SK-N-SH treated with all-trans-retinoic acid at 6 μM for 48 hours (cell line): ENCODE data around the gene CALY.

Experiments used
- PPARA ChIP-seq: fragments of 250-450 bp; sonication (Bioruptor Pico); IDR thresholded peaks from 2 replicates; pipeline ENCODE4 v1.5.0; 2020; ENCODE audit warnings: mild to moderate bottlenecking, borderline replicate concordance
- ZFP30 ChIP-seq: fragments of 450-650 bp; formaldehyde crosslinking; IDR thresholded peaks from 2 replicates; pipeline ENCODE4 v1.5.0; 2022; ENCODE audit warnings: mild to moderate bottlenecking, moderate library complexity
- TF ChIP-seq, protein P1 (sequence below): fragments of 250-450 bp; sonication (Bioruptor Pico); IDR thresholded peaks from 2 replicates; pipeline ENCODE4 v1.5.0; 2020; ENCODE audit warnings: mild to moderate bottlenecking, moderate library complexity

GRCh38 chr10:133310789-133311188 lies 25.9 kb downstream of the CALY start:
- TF ChIP-seq, protein P1, sequence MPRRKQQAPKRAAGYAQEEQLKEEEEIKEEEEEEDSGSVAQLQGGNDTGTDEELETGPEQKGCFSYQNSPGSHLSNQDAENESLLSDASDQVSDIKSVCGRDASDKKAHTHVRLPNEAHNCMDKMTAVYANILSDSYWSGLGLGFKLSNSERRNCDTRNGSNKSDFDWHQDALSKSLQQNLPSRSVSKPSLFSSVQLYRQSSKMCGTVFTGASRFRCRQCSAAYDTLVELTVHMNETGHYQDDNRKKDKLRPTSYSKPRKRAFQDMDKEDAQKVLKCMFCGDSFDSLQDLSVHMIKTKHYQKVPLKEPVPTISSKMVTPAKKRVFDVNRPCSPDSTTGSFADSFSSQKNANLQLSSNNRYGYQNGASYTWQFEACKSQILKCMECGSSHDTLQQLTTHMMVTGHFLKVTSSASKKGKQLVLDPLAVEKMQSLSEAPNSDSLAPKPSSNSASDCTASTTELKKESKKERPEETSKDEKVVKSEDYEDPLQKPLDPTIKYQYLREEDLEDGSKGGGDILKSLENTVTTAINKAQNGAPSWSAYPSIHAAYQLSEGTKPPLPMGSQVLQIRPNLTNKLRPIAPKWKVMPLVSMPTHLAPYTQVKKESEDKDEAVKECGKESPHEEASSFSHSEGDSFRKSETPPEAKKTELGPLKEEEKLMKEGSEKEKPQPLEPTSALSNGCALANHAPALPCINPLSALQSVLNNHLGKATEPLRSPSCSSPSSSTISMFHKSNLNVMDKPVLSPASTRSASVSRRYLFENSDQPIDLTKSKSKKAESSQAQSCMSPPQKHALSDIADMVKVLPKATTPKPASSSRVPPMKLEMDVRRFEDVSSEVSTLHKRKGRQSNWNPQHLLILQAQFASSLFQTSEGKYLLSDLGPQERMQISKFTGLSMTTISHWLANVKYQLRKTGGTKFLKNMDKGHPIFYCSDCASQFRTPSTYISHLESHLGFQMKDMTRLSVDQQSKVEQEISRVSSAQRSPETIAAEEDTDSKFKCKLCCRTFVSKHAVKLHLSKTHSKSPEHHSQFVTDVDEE (CRISPR knock-in tag), result no peak
- no peak for TF ChIP-seq ZFP30 (CRISPR knock-in tag)
- TF ChIP-seq PPARA (CRISPR knock-in tag), result no peak
